NCI-H1105 treated with DMSO at 0.1 percent for 48 hours (cell line): ENCODE measurements around the gene SLC16A13.
"Not testable (repeated sequence)": the region's sequence is repeated elsewhere in the genome, so short reads cannot be mapped to it uniquely, and the experiment has no call there.

Source experiments
- DNase-seq: peaks from one replicate; lab custom pipeline; 2025; lab: John Stamatoyannopoulos, UW

Gene SLC16A13

GRCh38 chr17:7029659-7030058 lies 6.2 kb upstream of the SLC16A13 start:
- no peak for DNase-seq

GRCh38 chr17:7034955-7035590 lies 742 bp upstream of the SLC16A13 start:
- no peak for DNase-seq

DNA sequence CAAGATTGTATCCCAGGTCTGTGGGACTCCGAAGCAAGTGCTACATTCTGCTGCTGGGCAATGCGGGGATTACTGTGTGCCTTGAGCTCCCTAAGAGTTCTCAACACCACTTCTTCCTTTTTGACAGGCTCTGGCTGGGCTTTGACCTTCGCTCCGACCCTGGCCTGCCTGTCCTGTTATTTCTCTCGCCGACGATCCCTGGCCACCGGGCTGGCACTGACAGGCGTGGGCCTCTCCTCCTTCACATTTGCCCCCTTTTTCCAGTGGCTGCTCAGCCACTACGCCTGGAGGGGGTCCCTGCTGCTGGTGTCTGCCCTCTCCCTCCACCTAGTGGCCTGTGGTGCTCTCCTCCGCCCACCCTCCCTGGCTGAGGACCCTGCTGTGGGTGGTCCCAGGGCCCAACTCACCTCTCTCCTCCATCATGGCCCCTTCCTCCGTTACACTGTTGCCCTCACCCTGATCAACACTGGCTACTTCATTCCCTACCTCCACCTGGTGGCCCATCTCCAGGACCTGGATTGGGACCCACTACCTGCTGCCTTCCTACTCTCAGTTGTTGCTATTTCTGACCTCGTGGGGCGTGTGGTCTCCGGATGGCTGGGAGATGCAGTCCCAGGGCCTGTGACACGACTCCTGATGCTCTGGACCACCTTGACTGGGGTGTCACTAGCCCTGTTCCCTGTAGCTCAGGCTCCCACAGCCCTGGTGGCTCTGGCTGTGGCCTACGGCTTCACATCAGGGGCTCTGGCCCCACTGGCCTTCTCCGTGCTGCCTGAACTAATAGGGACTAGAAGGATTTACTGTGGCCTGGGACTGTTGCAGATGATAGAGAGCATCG lies 2.4 kb downstream of the SLC16A13 start:
- DNase-seq, result no peak

GRCh38 chr17:7039832-7040231 lies 4.0 kb downstream of the SLC16A13 start:
- DNase-seq, result no peak

GRCh38 chr17:7041607-7042500 lies 6.0 kb downstream of the SLC16A13 start:
- DNase-seq, result no peak

- DNase-seq, result no peak
Measured at GRCh38 chr17:7042501-7043181, 6.8 kb downstream of the SLC16A13 start.

- DNase-seq, result peak; percentile 10
Measured at GRCh38 chr17:7043182-7043496, 7.3 kb downstream of the SLC16A13 start.

GRCh38 chr17:7043497-7044198 lies 7.8 kb downstream of the SLC16A13 start, which contains the start of gene SLC16A11:
Gene SLC16A11, minus strand, starts transcription at chr17:7044092. Its CDS starts 579 bp downstream, at chr17:7043513.
- peak; percentile 82 for DNase-seq

GRCh38 chr17:7045492-7046126 lies 9.8 kb downstream of the SLC16A13 start:
- DNase-seq, result peak; percentile 78

DNA sequence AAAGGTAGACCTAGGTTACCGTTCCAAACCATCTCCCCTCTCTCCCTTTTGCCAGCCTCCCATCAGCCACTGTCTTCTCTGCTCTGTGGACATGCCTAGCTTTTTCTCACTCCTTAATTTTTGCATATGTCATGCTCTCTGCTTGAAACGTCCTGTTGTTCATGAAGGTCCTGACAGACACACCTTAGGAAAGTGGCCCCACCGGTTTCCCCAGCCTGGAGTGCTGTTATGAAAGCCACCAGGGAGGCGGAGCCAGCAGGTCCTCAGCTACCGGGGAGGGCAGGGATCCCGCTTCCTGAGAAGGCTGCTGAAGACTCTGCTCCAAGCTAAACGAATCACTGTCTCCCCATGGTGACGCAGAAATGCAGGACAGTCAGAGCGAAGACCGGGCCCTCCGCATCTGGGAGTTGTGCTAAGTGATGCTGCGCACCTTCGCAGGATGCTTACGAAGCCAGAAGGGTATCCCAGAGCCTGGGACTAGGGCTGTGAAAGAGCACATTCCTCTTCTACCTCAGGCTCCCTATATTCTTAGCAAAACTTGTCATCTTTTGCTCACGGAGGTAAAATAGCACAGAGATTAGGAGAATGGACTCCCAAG lies 10.4 kb downstream of the SLC16A13 start:
- peak; percentile 52 for DNase-seq

- not testable (repeated sequence) for DNase-seq
Measured at GRCh38 chr17:7046725-7047397, 11.0 kb downstream of the SLC16A13 start.

GRCh38 chr17:7047566-7047965 lies 11.8 kb downstream of the SLC16A13 start:
- no peak for DNase-seq

GRCh38 chr17:7048968-7049367 lies 13.2 kb downstream of the SLC16A13 start:
- DNase-seq, result no peak

DNA sequence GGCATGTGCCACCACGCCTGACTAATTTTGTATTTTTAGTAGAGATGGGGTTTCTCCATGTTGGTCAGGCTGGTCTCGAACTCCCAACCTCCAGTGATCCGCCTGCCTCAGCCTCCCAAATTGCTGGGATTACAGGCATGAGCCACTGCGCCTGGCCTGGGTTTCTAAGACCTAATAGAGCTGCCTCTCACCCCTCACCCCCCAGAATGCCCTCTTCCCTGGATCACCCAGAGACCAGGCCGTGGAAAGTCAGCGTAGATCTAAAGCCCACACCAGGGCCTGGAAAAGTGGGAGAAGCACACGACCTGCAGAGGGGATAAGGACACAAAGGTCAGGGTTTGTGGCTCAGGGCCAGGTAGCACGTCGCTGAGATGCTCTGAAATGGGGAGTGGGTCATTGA lies 14.8 kb downstream of the SLC16A13 start:
- DNase-seq, result not testable (repeated sequence)

- DNase-seq, result no peak
Measured at GRCh38 chr17:7056386-7056785, 20.6 kb downstream of the SLC16A13 start.

- DNase-seq, result no peak
Measured at GRCh38 chr17:7058831-7059447, 23.1 kb downstream of the SLC16A13 start.

DNA sequence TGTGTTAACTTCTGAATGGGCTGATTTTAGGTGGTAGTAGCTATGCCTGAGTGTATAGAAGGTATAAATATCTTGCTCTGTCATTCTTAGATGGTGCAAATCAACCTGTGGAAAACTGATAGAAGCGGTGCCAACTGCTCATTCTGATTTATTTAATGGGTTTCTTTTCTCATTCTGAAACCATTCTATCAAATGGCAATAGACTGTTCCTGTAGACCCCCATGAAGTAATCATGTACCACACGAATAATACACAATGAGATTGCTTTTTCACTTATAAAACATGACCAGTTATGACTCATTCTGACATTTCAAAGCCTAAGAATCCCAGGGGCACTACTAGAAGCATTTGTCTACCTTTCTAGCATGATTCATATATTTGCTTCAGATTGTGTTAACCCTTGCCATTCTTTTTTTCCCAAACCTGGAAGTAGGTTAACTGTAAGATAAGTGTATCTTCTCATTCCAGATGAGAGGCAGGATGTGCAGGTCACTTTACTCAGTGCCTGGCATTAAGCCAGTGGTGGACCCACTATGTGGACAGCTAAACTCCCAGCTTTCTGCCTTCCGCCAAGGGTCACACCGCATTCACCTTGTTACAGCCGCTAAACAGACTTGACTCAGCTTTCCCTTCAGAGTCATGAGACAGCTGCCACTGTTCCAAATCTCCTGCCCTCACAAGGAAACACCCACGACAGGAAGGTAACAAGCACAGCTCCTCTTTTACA lies 24.5 kb downstream of the SLC16A13 start:
- DNase-seq, result no peak

- no peak for DNase-seq
Measured at GRCh38 chr17:7063518-7064094, 27.8 kb downstream of the SLC16A13 start.
